ENCODE measurements around the gene ASCC1. TPM values are rescaled to one million over a fixed set of nuclear protein-coding genes. Genes with fewer than 3 reads are reported as not detected.
"Not testable (repeated sequence)": the region's sequence is repeated elsewhere in the genome, so short reads cannot be mapped to it uniquely, and the experiment has no call there.

ASCC1 gene
- total RNA-seq, 3 donors from 2014 or later = 33.8 to 37.0 (median 34.3) TPM

DNA sequence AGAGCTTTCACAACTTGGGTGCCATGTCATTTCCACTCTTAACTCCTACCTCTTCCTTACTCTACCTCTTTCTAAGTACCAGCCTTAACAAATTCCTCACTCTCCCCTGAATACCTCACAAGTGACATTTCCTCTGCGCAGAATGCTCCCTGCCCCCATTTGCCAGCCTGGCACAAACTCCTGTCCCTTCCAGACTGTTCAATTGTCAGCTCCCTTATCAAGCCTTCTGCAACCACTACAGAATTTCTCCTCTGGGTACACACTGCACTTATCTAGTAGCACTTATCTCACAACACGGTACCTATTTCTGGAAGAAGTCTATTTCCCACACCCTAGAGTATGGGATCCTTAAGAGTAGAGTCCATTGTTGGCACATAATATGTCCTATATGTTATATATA, 39.4 kb downstream of the ASCC1 start:
- Mint-ChIP-seq H3K9me3 (no peaks in the 10 kb centered on the region), H3K27me3 (ENCODE audit: low read depth) (no peaks in the 10 kb centered on the region), H3K4me1 (ENCODE audit: low read depth) (no peaks in the 10 kb centered on the region), H3K4me3 (no peak overlapping the region), H3K36me3 (ENCODE audit: insufficient read depth) (peaks cover 10% of the 10 kb centered on the region)
- DNase-seq = no peak
- ATAC-seq = no peak

DNA sequence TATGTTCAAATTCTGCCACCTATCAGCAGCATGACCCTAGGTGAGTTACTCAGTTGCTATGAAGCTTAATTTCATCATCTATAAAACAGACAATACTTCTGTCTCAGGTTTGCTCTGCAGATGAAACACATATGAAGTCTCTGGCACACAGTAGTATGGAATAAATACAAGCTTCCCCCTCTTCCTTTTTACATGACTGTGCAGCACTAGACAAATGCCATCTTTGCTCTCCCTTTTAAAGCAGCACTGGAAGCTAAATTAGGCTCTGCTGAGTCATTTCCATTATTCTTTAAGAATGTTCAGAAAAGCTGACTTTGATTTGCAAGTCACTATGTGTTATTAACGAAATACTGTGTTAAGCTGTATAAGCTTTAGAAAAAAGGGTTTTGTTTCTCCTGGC, 40.9 kb downstream of the ASCC1 start:
- Mint-ChIP-seq H3K4me1 (ENCODE audit: low read depth) (no peaks in the 10 kb centered on the region), H3K4me3 (no peak overlapping the region), H3K27me3 (ENCODE audit: low read depth) (no peaks in the 10 kb centered on the region), H3K36me3 (ENCODE audit: insufficient read depth) (peaks cover 11% of the 10 kb centered on the region), H3K9me3 (no peaks in the 10 kb centered on the region)
- no peak for DNase-seq
- ATAC-seq = no peak

DNA sequence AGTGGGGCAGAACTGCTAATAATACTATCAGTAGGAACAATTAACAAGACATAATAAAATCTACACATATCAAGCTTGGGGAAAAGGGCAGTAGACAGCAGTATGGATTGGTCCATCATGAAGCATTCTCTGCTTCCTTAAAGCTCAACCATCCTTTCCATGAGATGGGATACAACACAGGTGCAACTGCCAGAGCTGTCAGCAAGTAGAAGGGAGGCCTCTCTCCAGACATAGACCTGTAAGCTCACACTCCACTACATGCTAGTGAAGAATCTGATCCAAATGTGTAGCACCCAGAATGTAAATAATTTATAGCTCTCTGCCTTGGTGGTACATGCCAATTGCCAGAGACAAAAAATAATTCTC, 41.8 kb downstream of the ASCC1 start:
- Mint-ChIP-seq H3K27me3 (ENCODE audit: low read depth) (no peaks in the 10 kb centered on the region), H3K4me1 (ENCODE audit: low read depth) (no peaks in the 10 kb centered on the region), H3K9me3 (no peaks in the 10 kb centered on the region), H3K36me3 (ENCODE audit: insufficient read depth) (peaks cover 15% of the 10 kb centered on the region), H3K4me3 (no peak overlapping the region)
- ATAC-seq (no peak), DNase-seq (no peak)

DNA sequence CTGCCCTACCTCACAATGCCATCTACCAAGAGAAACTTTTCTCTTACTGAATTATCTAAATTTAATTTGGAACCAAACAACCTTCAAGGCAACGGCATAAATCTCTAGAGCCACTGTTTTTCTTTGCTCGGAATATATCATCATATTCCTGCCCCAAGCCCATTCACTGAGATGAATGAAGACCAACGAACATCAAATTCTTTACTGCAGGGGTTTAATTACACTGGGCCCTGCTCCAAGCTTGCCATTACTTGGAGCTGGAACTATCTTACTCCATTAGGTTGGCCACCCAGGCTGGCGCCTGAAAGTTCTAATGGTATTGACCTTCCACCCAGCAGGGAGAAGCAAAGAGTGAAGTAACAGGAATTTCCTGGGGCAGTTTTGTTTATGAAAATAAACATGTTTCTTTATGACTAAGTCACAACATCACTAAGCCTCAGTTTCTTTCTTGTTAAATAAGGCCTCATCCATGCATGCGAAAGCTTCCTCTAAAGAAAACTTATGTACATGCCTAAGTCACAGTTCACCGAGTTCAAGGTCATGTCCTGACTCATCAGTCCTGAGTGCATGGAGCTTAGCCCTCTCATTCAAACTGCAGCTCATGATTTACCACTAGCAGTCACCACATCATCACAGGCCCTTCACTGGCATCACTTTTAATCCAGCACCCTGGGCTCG, 42.3 kb downstream of the ASCC1 start:
- Mint-ChIP-seq H3K4me1 (ENCODE audit: low read depth) (no peaks in the 10 kb centered on the region), H3K27me3 (ENCODE audit: low read depth) (no peaks in the 10 kb centered on the region), H3K36me3 (ENCODE audit: insufficient read depth) (peaks cover 15% of the 10 kb centered on the region), H3K4me3 (no peak overlapping the region), H3K9me3 (no peaks in the 10 kb centered on the region)
- DNase-seq = no peak
- ATAC-seq = no peak

DNA sequence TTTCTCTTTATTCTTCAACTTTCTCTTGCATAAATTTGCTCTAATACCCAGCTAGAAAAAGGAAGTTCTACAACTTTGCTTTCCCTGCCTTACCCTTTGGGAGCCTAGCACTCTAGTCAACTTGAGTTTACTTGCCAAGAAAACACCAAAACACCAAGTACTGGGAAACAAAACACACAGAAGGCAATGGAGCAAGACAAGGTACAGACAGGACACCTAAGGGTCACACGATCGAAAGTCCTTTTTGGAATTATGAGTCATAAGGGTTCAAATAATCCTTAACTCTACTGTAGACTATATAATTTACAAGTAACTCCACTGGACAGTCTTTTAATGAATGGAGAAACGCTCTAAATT, 42.8 kb downstream of the ASCC1 start:
- H3K9me3 Mint-ChIP-seq = no peaks in the 10 kb centered on the region
- no peaks in the 10 kb centered on the region for H3K27me3 Mint-ChIP-seq (ENCODE audit: low read depth)
- ATAC-seq (no peak), DNase-seq (no peak)
- H3K4me3 Mint-ChIP-seq = no peak overlapping the region
- no peaks in the 10 kb centered on the region for H3K4me1 Mint-ChIP-seq (ENCODE audit: low read depth)
- H3K36me3 Mint-ChIP-seq (ENCODE audit: insufficient read depth) = peaks cover 15% of the 10 kb centered on the region

DNA sequence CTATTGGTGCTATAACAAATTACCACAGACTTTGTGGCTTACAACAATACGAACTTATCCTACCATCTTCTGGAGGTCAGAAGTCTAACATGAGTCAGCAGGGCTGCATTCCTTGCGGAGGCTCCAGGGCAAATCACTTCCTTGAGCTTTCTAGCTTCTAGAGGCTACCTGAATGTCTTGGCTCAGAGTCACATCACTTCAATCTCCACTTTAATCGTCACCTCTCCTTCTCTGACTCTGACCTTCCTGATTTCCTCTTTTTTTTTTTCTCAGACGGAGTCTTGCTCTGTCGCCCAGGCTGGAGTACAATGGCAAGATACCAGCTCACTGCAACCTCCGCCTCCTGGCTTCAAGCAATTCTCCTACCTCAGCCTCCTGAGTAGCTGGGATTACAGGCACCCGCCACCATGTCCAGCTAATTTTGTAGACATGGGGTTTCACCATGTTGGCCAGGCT, 44.9 kb downstream of the ASCC1 start:
- H3K36me3 Mint-ChIP-seq (ENCODE audit: insufficient read depth) = peaks cover 9% of the 10 kb centered on the region
- H3K4me3 Mint-ChIP-seq = no peak overlapping the region
- no peaks in the 10 kb centered on the region for H3K4me1 Mint-ChIP-seq (ENCODE audit: low read depth)
- DNase-seq = no peak
- ATAC-seq = no peak
- no peaks in the 10 kb centered on the region for H3K9me3 Mint-ChIP-seq
- no peaks in the 10 kb centered on the region for H3K27me3 Mint-ChIP-seq (ENCODE audit: low read depth)

DNA sequence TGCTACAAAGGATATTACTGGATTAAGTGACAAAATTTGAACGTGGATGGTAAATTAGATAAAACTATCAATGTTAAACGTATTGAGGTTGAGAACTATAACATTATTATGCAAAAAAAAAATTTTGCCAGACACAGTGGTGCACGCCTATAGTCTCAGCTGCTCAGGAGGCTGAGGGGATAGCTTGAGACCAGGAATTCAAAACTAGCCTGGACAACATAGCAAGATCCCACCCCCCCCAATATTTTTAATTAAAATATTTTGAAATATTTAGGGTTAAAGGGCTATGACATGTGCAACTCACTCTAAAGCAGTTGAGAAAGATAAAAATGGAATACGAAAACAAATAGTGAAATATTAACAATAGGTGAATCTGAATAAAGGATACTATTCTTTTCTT, 45.3 kb downstream of the ASCC1 start:
- H3K9me3 Mint-ChIP-seq = no peaks in the 10 kb centered on the region
- H3K4me1 Mint-ChIP-seq (ENCODE audit: low read depth) = no peaks in the 10 kb centered on the region
- no peak overlapping the region for H3K4me3 Mint-ChIP-seq
- H3K36me3 Mint-ChIP-seq (ENCODE audit: insufficient read depth) = peaks cover 9% of the 10 kb centered on the region
- ATAC-seq (no peak), DNase-seq (no peak)
- no peaks in the 10 kb centered on the region for H3K27me3 Mint-ChIP-seq (ENCODE audit: low read depth)

DNA sequence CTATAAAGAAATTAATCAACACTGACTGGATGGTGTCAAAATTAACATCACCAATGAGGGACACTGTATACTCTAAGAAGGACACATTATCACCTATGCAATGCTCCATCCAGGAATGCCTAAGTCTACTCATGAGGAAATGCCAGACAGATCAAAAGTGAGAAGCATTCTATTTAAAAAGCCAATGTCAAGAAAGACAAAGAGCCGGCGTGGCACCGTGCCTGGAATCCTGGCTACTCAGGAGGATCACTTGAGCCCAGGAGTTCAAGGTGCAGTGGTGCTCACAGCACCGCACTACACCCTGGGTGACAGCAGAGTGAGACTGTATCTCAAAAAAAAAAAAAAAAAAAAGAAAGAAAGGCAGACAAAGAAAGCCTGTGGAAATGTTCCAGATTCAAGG, 45.8 kb downstream of the ASCC1 start:
- Mint-ChIP-seq H3K9me3 (no peaks in the 10 kb centered on the region), H3K4me1 (ENCODE audit: low read depth) (no peaks in the 10 kb centered on the region), H3K4me3 (no peak overlapping the region), H3K36me3 (ENCODE audit: insufficient read depth) (peaks cover 9% of the 10 kb centered on the region), H3K27me3 (ENCODE audit: low read depth) (no peaks in the 10 kb centered on the region)
- DNase-seq (no peak), ATAC-seq (no peak)

DNA sequence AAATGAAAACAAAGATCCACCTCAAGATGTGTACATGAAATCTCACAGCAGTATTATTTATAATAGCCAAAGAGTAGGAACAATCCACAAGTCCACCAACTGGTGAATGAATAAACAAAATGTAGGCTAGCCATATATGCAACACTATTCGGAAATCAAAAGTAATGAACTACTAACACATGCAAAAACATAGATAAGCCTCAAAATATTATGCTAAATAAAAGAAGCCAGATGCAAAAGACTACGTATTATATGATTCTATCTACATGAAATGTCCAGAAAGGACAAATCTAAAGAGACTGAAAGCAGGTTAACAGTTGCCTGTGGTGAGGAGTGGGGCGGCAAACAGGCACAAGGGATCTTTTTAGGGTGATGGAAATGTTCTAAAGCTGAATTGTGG, 49.0 kb downstream of the ASCC1 start:
- peaks cover 12% of the 10 kb centered on the region for H3K4me1 Mint-ChIP-seq (ENCODE audit: low read depth)
- peaks cover 9% of the 10 kb centered on the region for H3K36me3 Mint-ChIP-seq (ENCODE audit: insufficient read depth)
- no peak for ATAC-seq
- H3K27me3 Mint-ChIP-seq (ENCODE audit: low read depth) = no peaks in the 10 kb centered on the region
- no peaks in the 10 kb centered on the region for H3K9me3 Mint-ChIP-seq
- DNase-seq = no peak
- no peak overlapping the region for H3K4me3 Mint-ChIP-seq

DNA sequence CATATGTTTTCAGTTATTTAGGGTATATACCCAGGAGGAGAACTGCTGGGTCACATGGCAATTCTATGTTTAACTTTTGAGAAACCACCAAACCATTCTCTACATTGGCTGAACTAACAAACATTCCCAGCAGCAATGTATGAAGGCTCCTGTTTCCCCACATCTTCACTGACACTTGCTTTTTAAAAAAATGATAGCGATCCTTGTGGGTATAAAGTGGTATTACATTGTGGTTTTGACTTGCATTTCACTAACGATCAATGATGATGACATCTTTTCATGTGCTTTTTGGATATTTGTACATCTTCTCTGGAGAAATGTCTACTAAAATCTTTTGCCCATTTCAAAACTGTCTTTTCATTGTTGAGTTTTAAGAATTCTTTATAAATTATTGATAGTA, 51.5 kb downstream of the ASCC1 start:
- DNase-seq (no peak), ATAC-seq (no peak)
- H3K9me3 Mint-ChIP-seq = no peaks in the 10 kb centered on the region
- H3K4me3 Mint-ChIP-seq = no peak overlapping the region
- peaks cover 12% of the 10 kb centered on the region for H3K4me1 Mint-ChIP-seq (ENCODE audit: low read depth)
- peaks cover 18% of the 10 kb centered on the region for H3K36me3 Mint-ChIP-seq (ENCODE audit: insufficient read depth)
- no peaks in the 10 kb centered on the region for H3K27me3 Mint-ChIP-seq (ENCODE audit: low read depth)

DNA sequence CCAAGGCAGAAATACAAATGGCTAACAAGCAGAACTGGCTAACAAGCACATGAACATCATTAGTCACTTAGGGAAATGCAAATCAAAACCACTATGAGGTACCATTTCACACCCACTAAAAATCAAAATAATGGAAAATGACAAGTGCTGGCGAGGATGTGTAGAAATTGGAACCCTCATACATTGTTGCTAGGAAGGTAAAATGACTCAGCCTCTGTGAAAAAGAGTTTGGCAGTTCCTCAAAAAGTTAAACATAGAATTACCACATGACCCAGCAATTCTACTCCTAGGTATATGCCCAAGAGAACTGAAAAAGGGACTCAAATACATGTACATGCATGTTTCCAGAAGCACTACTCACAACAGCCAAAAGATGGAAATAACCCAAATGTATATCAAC, 53.1 kb downstream of the ASCC1 start:
- Mint-ChIP-seq H3K9me3 (no peaks in the 10 kb centered on the region), H3K4me3 (no peak overlapping the region), H3K36me3 (ENCODE audit: insufficient read depth) (peaks cover 20% of the 10 kb centered on the region), H3K27me3 (ENCODE audit: low read depth) (no peaks in the 10 kb centered on the region), H3K4me1 (ENCODE audit: low read depth) (peaks cover 12% of the 10 kb centered on the region)
- DNase-seq = no peak
- ATAC-seq = peak; percentile 94 to 97

DNA sequence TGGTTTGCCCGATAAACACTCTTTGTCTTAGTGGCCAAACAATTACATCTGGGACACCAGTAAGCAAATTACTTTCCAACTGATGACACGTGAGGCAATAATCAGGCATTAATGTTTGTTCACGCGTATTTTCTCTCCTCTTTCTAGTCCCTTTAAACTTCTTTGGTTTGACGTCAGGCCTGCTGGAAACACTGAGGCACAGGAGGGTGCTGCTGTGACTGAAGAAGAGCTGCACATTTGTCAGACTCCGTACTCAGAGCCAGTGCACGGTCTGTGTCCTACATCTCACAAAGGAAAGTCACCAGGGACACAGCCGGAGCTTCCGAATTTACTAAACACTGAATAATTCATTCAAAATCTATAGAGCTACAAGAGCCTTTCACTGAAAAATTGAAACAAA, 57.9 kb downstream of the ASCC1 start:
- DNase-seq (no peak), ATAC-seq (no peak)
- H3K36me3 Mint-ChIP-seq (ENCODE audit: insufficient read depth) = peaks cover 27% of the 10 kb centered on the region
- H3K4me1 Mint-ChIP-seq (ENCODE audit: low read depth) = peaks cover 6% of the 10 kb centered on the region
- H3K9me3 Mint-ChIP-seq = no peaks in the 10 kb centered on the region
- H3K4me3 Mint-ChIP-seq = no peak overlapping the region
- no peaks in the 10 kb centered on the region for H3K27me3 Mint-ChIP-seq (ENCODE audit: low read depth)

DNA sequence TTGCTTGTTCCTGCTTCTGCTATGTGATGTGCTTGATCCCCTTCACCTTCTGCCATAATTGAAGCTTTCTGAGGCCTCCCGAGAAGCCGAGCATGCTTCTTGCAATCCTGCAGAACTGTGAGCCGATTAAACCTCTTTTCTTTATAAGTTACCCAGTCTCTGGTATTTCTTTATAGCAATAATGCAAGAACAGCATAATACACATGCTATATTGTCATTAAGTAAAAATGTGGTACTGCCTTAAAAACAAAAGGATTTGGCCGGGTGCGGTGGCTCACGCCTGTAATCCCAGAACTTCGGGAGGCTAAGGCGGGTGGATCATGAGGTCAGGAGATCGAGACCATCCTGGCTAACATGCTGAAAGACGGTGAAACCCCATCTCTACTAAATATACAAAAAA, 59.9 kb downstream of the ASCC1 start:
- H3K4me3 Mint-ChIP-seq = no peak overlapping the region
- no peaks in the 10 kb centered on the region for H3K9me3 Mint-ChIP-seq
- H3K4me1 Mint-ChIP-seq (ENCODE audit: low read depth) = no peaks in the 10 kb centered on the region
- DNase-seq = no peak
- ATAC-seq = no peak
- H3K36me3 Mint-ChIP-seq (ENCODE audit: insufficient read depth) = peaks cover 23% of the 10 kb centered on the region
- no peaks in the 10 kb centered on the region for H3K27me3 Mint-ChIP-seq (ENCODE audit: low read depth)

DNA sequence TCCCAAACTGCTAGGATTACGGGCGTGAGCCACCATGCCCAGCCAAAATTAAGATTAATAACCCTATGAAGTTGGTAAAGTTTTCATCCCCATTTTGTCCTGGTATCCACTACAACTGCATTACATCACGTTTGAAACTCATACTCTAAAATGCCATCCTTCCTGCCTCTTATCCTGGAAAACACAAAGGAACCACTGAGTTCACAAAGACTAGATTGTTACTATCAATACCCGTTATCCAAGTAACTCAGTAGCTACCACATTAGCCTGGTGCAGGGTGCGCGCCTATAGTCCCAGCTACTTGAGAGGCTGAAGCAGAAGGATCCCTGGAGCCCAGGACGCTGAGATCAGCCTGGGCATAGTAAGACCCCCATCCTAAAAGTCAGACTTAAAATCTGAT, 63.8 kb downstream of the ASCC1 start:
- no peaks in the 10 kb centered on the region for H3K9me3 Mint-ChIP-seq
- no peak for ATAC-seq
- peaks cover 8% of the 10 kb centered on the region for H3K36me3 Mint-ChIP-seq (ENCODE audit: insufficient read depth)
- no peak for DNase-seq
- H3K27me3 Mint-ChIP-seq (ENCODE audit: low read depth) = no peaks in the 10 kb centered on the region
- H3K4me1 Mint-ChIP-seq (ENCODE audit: low read depth) = peaks cover 4% of the 10 kb centered on the region
- H3K4me3 Mint-ChIP-seq = no peak overlapping the region

DNA sequence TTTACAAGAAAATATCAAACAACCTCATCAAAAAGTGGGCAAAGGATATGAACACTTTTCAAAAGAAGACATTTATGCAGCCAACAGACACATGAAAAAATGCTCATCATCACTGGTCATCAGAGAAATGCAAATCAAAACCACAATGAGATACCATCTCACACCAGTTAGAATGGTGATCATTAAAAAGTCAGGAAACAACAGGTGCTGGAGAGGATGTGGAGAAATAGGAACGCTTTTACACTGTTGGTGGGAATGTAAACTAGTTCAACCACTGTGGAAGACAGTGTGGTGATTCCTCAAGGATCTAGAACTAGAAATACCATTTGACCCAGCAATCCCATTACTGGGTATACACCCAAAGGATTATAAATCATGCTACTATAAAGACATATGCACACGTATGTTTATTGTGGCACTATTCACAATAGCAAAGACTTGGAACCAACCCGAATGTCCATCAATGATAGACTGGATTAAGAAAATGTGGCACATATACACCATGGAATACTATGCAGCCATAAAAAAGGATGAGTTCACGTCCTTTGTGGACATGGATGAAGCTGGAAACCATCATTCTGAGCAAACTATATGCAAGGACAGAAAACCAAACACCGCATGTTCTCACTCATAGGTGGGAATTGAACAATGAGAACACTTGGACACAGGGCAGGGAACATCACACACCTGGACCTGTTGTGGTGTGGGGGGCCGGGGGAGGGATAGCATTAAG, 65.2 kb downstream of the ASCC1 start:
- H3K9me3 Mint-ChIP-seq; H3K4me1 Mint-ChIP-seq (ENCODE audit: low read depth); DNase-seq; ATAC-seq; H3K27me3 Mint-ChIP-seq (ENCODE audit: low read depth); H3K36me3 Mint-ChIP-seq (ENCODE audit: insufficient read depth); H3K4me3 Mint-ChIP-seq: not testable (repeated sequence)
